K562 (cell line): ENCODE data around the gene SCN5A. TPM values are rescaled to one million over a fixed set of nuclear protein-coding genes. Genes with fewer than 3 reads are reported as not detected.

Source experiments
- ATAC-seq: fragments of 200-7000 bp; cut with Tn5 transposase; 3 replicates; pipeline ENCODE4 v1.9.1; 2020; ENCODE audit warnings: moderate library complexity
- BruUV-seq: library from RNA; stranded (reverse); fragments of 400-500 nt; replicated peaks from 2 replicates; lab custom pipeline; 2021; lab: Mats Ljungman, UMichigan
- CTCF ChIA-PET: fragments of 300-600 bp; formaldehyde crosslinking; extraction: SDS; loops from one replicate; lab custom pipeline; 2021; ENCODE audit warnings: low intra/inter-chr PET ratio; lab: Yijun Ruan, JAX
- POLR2A ChIA-PET: fragments of 300-600, 350-650 bp; sonication (Branson Sonifier 250); formaldehyde crosslinking; extraction: SDS; loops from one replicate; lab custom pipeline; 2021; ENCODE audit warnings: antibody characterized with exemption, inconsistent platforms; lab: Yijun Ruan, JAX
- DNase-seq, 4 experiments: peaks; one replicate each; pipeline versions ENCODE4 v3.0.0 to v3.0.0-alpha.2; 2011 to 2018; ENCODE audit warnings: low spot score in 3 of 4, mixed read lengths in 3 of 4; ENCODE audit errors: extremely low read depth in 1 of 4
- FAIRE-seq: peaks from 2 replicates; lab custom pipeline; 2011; peaks lifted over from hg19 to GRCh38; lab: Jason Lieb, UNC
- H2AFZ ChIP-seq: 2 replicates; pipeline ENCODE4 v1.6.0; 2011; ENCODE audit warnings: low read depth, low read length, control low read depth, inconsistent platforms
- H3K27ac ChIP-seq: fragments of 200-600 bp; 3 replicates; pipeline ENCODE4 v1.8.0; 2011; ENCODE audit warnings: low read depth, mild to moderate bottlenecking, control low read depth, inconsistent platforms, low read length, moderate library complexity, mixed read lengths; ENCODE audit errors: extremely low read depth
- H3K27me3 ChIP-seq, 2 experiments: fragments of 300-600 bp in 1 of 2; 2 replicates in 1 of 2; 3 replicates in 1 of 2; pipeline versions ENCODE4 v1.6.0 to v1.8.0; 2011; ENCODE audit warnings: inconsistent platforms in 2 of 2, low read length in 2 of 2, mild to moderate bottlenecking in 1 of 2, mixed read lengths in 1 of 2, moderate library complexity in 1 of 2; ENCODE audit not compliant: control insufficient read depth in 2 of 2, insufficient read depth in 2 of 2
- H3K36me3 ChIP-seq: fragments of 300-600 bp; 3 replicates; pipeline ENCODE4 v1.8.0; 2011; ENCODE audit warnings: mild to moderate bottlenecking, low read length, inconsistent platforms; ENCODE audit not compliant: control insufficient read depth, insufficient read depth
- H3K4me1 ChIP-seq, 2 experiments: fragments of 200-600 bp in 1 of 2; replicated peaks in 1 of 2; 2 replicates in 1 of 2; 3 replicates in 1 of 2; pipeline versions ENCODE4 v1.5.1 to v1.8.0; 2011; ENCODE audit warnings: inconsistent platforms in 2 of 2, low read length in 2 of 2, mild to moderate bottlenecking in 1 of 2, mixed read lengths in 1 of 2, moderate library complexity in 1 of 2; ENCODE audit not compliant: control insufficient read depth in 2 of 2, insufficient read depth in 2 of 2
- H3K4me2 ChIP-seq: 2 replicates; pipeline ENCODE4 v1.6.1; 2011; ENCODE audit warnings: low read length, control low read depth, inconsistent platforms, mixed read lengths; ENCODE audit not compliant: insufficient read depth
- H3K4me3 ChIP-seq: fragments of 200-600 bp; sonication (generic), shearing (Covaris generic); 2 replicates; pipeline ENCODE4 v1.5.1; 2016; ENCODE audit warnings: control low read depth, inconsistent platforms
- H3K79me2 ChIP-seq: fragments of 200-600 bp; 3 replicates; pipeline ENCODE4 v1.8.0; 2011; ENCODE audit warnings: low read length, inconsistent platforms; ENCODE audit not compliant: control insufficient read depth, insufficient read depth
- H3K9ac ChIP-seq, 2 experiments: 2 replicates each; pipeline versions ENCODE4 v1.6.0 to v1.6.1; 2011; ENCODE audit warnings: low read depth in 2 of 2, low read length in 2 of 2, control low read depth in 1 of 2, inconsistent platforms in 1 of 2, mild to moderate bottlenecking in 1 of 2, mixed read lengths in 1 of 2; ENCODE audit not compliant: insufficient read depth in 1 of 2
- H3K9me1 ChIP-seq: one replicate; pipeline ENCODE4 v1.6.0; 2011; ENCODE audit warnings: inconsistent platforms, mild to moderate bottlenecking, low read length, moderate library complexity; ENCODE audit not compliant: control insufficient read depth, insufficient read depth
- H3K9me3 ChIP-seq: replicated peaks from 2 replicates; pipeline ENCODE4 v1.5.1; 2011; ENCODE audit warnings: low read depth, low read length, inconsistent platforms; ENCODE audit not compliant: control insufficient read depth, insufficient read depth
- H4K20me1 ChIP-seq: replicated peaks from 2 replicates; pipeline ENCODE4 v1.6.1; 2011; ENCODE audit warnings: low read length, inconsistent platforms, mixed read lengths; ENCODE audit not compliant: control insufficient read depth, insufficient read depth
- BMI1 ChIP-seq: fragments of 150-350 bp; IDR thresholded peaks from 2 replicates; pipeline ENCODE4 v1.6.1; 2014; ENCODE audit warnings: low read length
- COPS2 ChIP-seq: fragments of 450-650 bp; conservative IDR thresholded peaks from 2 replicates; pipeline ENCODE4 v1.6.1; 2016; ENCODE audit warnings: mild to moderate bottlenecking, moderate library complexity
- GTF2A2 ChIP-seq: IDR thresholded peaks from 2 replicates; pipeline ENCODE4 v1.6.1; 2016; ENCODE audit warnings: mild to moderate bottlenecking, missing genetic modification characterization, missing compliant biosample characterization
- HNRNPLL ChIP-seq: fragments of 200-400 bp; formaldehyde crosslinking; IDR thresholded peaks from 2 replicates; pipeline ENCODE4 v1.6.1; 2017; ENCODE audit warnings: low read length, low read depth, mild to moderate bottlenecking; ENCODE audit not compliant: poor library complexity, severe bottlenecking
- KDM4B ChIP-seq, 2 experiments: fragments of 450-650 bp in 1 of 2; sonication (generic) in 1 of 2; IDR thresholded peaks; 2 replicates each; pipeline ENCODE4 v1.6.1; 2016 to 2017; ENCODE audit warnings: borderline replicate concordance in 2 of 2, antibody characterized with exemption in 1 of 2, low read depth in 1 of 2, mild to moderate bottlenecking in 1 of 2
- POLR2AphosphoS5 ChIP-seq: IDR thresholded peaks from 2 replicates; pipeline ENCODE4 v1.6.1; 2011; ENCODE audit warnings: mild to moderate bottlenecking, low read depth, low read length, moderate library complexity; ENCODE audit not compliant: control insufficient read depth, insufficient read depth
- SREBF1 ChIP-seq: fragments of 150-350 bp; IDR thresholded peaks from 2 replicates; pipeline ENCODE4 v1.6.1; 2014; ENCODE audit warnings: antibody characterized with exemption, low read depth, low read length, borderline replicate concordance
- ZNF12 ChIP-seq: sonication (generic); formaldehyde crosslinking; IDR thresholded peaks from 2 replicates; pipeline ENCODE4 v1.4.0; 2020; ENCODE audit warnings: mild to moderate bottlenecking, missing genetic modification reagents
- WGBS: fragments of 100-300 bp; shearing (Covaris generic); methylation state at CpG from one replicate; pipeline ENCODE4 v1.1.6; 2016; ENCODE audit warnings: low coverage, mixed read lengths; ENCODE audit not compliant: insufficient coverage; ENCODE audit errors: missing lambda C conversion rate; 5-methylcytosine and 5-hydroxymethylcytosine counted together
- in situ Hi-C: fragments of 300-500 bp; cut with MboI; formaldehyde crosslinking; loops from 4 replicates; pipeline ENCODE4 v1.15.0; 2018; ENCODE audit warnings: inconsistent platforms, mixed read lengths
- intact Hi-C: fragments of 100-400 bp; cut with micrococcal nuclease; formaldehyde crosslinking; loops from 2 replicates; pipeline ENCODE4 v1.14.2; 2022
- polyA plus RNA-seq, 8 experiments: library from polyadenylated mRNA; depleted of rRNA in 4 of 8; stranded (reverse) in 5 of 8; unstranded in 3 of 8; fragments of >200 nt; fragmentation: Nextera tagmentation in 2 of 8; fragmentation: Illumina TruSeq in 1 of 8; extraction: Ambion mirVana in 2 of 8; extraction: Trizol in 1 of 8; gene quantifications; 2 replicates each; pipeline versions ENCODE4 v1.2.1 to v1.2.3, GENCODE V29; 2011 to 2014; ENCODE audit warnings: inconsistent platforms in 1 of 8, missing spikeins in 1 of 8
- total RNA-seq, 7 experiments: library from RNA; depleted of rRNA in 6 of 7; stranded (reverse); fragments of >200 nt in 6 of 7; fragmentation: Illumina TruSeq in 2 of 7; extraction: Trizol in 2 of 7; gene quantifications; 2 replicates each; pipeline versions ENCODE4 v1.2.1 to v1.2.3, GENCODE V29; 2011 to 2021; ENCODE audit warnings: low replicate concordance in 1 of 7
- TF ChIP-seq, protein P1 (sequence below): IDR thresholded peaks from 3 replicates; pipeline ENCODE4 v1.6.1; 2011; ENCODE audit warnings: borderline replicate concordance, mild to moderate bottlenecking, moderate library complexity; ENCODE audit not compliant: insufficient read length; ENCODE audit errors: extremely low read depth
- TF ChIP-seq, protein P2 (sequence below): fragments of 250-450 bp; sonication (Bioruptor Pico); IDR thresholded peaks from 2 replicates; pipeline ENCODE4 v1.5.0; 2020; ENCODE audit warnings: mild to moderate bottlenecking
- TF ChIP-seq, protein P3 (sequence below): fragments of 250-450 bp; sonication (Bioruptor Pico); IDR thresholded peaks from 2 replicates; pipeline ENCODE4 v1.8.0; 2021; ENCODE audit warnings: mild to moderate bottlenecking, moderate library complexity
- TF ChIP-seq, protein P4 (sequence below): sonication (generic); formaldehyde crosslinking; IDR thresholded peaks from 2 replicates; pipeline ENCODE4 v1.8.0; 2022; ENCODE audit warnings: missing genetic modification reagents, mild to moderate bottlenecking, borderline replicate concordance

SCN5A gene
- total and polyA plus RNA-seq, 9 of the 15 experiments (the other 6 are each of a cell fraction or from before 2014, with no cell fraction given): 0.07 to 1.4 (median 0.21) TPM; not detected in 2

DNA sequence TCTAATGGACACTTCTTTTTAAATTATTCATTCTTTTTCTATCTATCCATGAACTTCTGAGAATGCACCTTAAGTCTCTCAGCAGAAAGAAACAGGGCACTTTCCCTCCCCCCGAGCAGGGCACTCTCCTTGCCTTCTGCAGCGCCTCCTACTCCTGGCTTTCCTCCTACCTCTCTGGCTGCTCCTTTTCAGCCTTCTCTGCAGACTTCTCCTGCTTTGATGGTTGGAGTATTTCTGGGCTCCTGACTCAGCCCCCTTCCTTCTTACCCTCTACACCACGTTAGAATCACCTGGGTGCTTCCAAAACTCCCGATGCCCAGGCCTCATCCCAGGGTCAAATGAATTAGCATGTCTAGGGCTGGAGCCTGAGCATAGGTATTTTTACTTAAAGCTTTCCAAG, 3.4 kb downstream of the SCN5A start:
- FAIRE-seq (no peak), ATAC-seq (no peak), DNase-seq (no peak)
- 13% methylated on average over 4 of the region's 4 CpGs for WGBS
- CTCF ChIA-PET: interaction anchor here (1.2 to 1.7 kb wide), 2 partner anchors 194 to 354 kb away, joined by 3 to 11 read pairs; no protein-coding TSS in a partner anchor
- in situ Hi-C loops: loop anchor here (5.0 kb wide), 1 partner anchor 196 kb away; no protein-coding TSS in a partner anchor
- no TSS peak for BruUV-seq
- Histone ChIP-seq H3K9me3 (no peaks in the 10 kb centered on the region), H2AFZ (no peak overlapping the region), H3K27me3 (peaks cover 42 to 74% of the 10 kb centered on the region in 2 experiments; a peak in 4 of 5 replicates), H3K79me2 (no peaks in the 10 kb centered on the region), H3K4me1 (peaks cover 6 to 16% of the 10 kb centered on the region in 2 experiments), H3K9ac (no peak overlapping the region), H3K36me3 (no peaks in the 10 kb centered on the region), H3K4me3 (no peak overlapping the region), H3K4me2 (no peak overlapping the region), H4K20me1 (peaks cover 15% of the 10 kb centered on the region; the same call in 1 of the 2 replicates), H3K9me1 (no peaks in the 10 kb centered on the region), H3K27ac (no peak overlapping the region)
- intact Hi-C loops: no loop called here
- POLR2A ChIA-PET: interaction anchor here (0.8 kb wide), 1 partner anchor 27 kb away, joined by 4 read pairs; no protein-coding TSS in a partner anchor
- TF ChIP-seq POLR2AphosphoS5 (no peak), HNRNPLL (no peak), GTF2A2 (tag) (no peak), BMI1 (no peak), KDM4B (IDR thresholded peaks at IDR 0.05; ENCODE audit: borderline replicate concordance in 2 of 2, low read depth in 1 of 2) (no peak), ZNF12 (CRISPR knock-in tag) (no peak), COPS2 (no peak), SREBF1 (no peak)
- TF ChIP-seq, protein P1, sequence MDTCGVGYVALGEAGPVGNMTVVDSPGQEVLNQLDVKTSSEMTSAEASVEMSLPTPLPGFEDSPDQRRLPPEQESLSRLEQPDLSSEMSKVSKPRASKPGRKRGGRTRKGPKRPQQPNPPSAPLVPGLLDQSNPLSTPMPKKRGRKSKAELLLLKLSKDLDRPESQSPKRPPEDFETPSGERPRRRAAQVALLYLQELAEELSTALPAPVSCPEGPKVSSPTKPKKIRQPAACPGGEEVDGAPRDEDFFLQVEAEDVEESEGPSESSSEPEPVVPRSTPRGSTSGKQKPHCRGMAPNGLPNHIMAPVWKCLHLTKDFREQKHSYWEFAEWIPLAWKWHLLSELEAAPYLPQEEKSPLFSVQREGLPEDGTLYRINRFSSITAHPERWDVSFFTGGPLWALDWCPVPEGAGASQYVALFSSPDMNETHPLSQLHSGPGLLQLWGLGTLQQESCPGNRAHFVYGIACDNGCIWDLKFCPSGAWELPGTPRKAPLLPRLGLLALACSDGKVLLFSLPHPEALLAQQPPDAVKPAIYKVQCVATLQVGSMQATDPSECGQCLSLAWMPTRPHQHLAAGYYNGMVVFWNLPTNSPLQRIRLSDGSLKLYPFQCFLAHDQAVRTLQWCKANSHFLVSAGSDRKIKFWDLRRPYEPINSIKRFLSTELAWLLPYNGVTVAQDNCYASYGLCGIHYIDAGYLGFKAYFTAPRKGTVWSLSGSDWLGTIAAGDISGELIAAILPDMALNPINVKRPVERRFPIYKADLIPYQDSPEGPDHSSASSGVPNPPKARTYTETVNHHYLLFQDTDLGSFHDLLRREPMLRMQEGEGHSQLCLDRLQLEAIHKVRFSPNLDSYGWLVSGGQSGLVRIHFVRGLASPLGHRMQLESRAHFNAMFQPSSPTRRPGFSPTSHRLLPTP: no peak
- TF ChIP-seq, protein P2, sequence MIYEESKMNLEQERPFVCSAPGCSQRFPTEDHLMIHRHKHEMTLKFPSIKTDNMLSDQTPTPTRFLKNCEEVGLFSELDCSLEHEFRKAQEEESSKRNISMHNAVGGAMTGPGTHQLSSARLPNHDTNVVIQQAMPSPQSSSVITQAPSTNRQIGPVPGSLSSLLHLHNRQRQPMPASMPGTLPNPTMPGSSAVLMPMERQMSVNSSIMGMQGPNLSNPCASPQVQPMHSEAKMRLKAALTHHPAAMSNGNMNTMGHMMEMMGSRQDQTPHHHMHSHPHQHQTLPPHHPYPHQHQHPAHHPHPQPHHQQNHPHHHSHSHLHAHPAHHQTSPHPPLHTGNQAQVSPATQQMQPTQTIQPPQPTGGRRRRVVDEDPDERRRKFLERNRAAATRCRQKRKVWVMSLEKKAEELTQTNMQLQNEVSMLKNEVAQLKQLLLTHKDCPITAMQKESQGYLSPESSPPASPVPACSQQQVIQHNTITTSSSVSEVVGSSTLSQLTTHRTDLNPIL (CRISPR knock-in tag): no peak
- TF ChIP-seq, protein P3, sequence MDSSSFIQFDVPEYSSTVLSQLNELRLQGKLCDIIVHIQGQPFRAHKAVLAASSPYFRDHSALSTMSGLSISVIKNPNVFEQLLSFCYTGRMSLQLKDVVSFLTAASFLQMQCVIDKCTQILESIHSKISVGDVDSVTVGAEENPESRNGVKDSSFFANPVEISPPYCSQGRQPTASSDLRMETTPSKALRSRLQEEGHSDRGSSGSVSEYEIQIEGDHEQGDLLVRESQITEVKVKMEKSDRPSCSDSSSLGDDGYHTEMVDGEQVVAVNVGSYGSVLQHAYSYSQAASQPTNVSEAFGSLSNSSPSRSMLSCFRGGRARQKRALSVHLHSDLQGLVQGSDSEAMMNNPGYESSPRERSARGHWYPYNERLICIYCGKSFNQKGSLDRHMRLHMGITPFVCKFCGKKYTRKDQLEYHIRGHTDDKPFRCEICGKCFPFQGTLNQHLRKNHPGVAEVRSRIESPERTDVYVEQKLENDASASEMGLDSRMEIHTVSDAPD (CRISPR knock-in tag): no peak
- TF ChIP-seq, protein P4, sequence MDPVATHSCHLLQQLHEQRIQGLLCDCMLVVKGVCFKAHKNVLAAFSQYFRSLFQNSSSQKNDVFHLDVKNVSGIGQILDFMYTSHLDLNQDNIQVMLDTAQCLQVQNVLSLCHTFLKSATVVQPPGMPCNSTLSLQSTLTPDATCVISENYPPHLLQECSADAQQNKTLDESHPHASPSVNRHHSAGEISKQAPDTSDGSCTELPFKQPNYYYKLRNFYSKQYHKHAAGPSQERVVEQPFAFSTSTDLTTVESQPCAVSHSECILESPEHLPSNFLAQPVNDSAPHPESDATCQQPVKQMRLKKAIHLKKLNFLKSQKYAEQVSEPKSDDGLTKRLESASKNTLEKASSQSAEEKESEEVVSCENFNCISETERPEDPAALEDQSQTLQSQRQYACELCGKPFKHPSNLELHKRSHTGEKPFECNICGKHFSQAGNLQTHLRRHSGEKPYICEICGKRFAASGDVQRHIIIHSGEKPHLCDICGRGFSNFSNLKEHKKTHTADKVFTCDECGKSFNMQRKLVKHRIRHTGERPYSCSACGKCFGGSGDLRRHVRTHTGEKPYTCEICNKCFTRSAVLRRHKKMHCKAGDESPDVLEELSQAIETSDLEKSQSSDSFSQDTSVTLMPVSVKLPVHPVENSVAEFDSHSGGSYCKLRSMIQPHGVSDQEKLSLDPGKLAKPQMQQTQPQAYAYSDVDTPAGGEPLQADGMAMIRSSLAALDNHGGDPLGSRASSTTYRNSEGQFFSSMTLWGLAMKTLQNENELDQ (CRISPR knock-in tag): no peak
